ENCODE results near the gene FGGY.

Gene FGGY

GRCh38 chr1:59685101-59685500, 388.2 kb downstream of the FGGY start:
- Histone ChIP-seq H3K4me1 (ENCODE audit: insufficient read depth, low read length) (peaks cover 24% of the 10 kb centered on the region), H3K27me3 (ENCODE audit: insufficient read depth, low read length) (no peaks in the 10 kb centered on the region), H3K9me3 (ENCODE audit: low read length) (no peaks in the 10 kb centered on the region), H3K36me3 (ENCODE audit: insufficient read depth, low read length) (no peaks in the 10 kb centered on the region), H2AFZ (ENCODE audit: low read depth, low read length) (no peak overlapping the region), H3K4me3 (ENCODE audit: low read length) (no peak overlapping the region)

- H3K9me3 ChIP-seq (ENCODE audit: low read length): no peaks in the 10 kb centered on the region
- no peaks in the 10 kb centered on the region for H3K36me3 ChIP-seq (ENCODE audit: insufficient read depth, low read length)
- no peak overlapping the region for H2AFZ ChIP-seq (ENCODE audit: low read depth, low read length)
- H3K4me1 ChIP-seq (ENCODE audit: insufficient read depth, low read length): peaks cover 22% of the 10 kb centered on the region
- no peaks in the 10 kb centered on the region for H3K27me3 ChIP-seq (ENCODE audit: insufficient read depth, low read length)
- no peak overlapping the region for H3K4me3 ChIP-seq (ENCODE audit: low read length)
These were observed 388.8 kb downstream of the FGGY start for GRCh38 chr1:59685666-59686065.

GRCh38 chr1:59686170-59686569, 389.3 kb downstream of the FGGY start:
- no peaks in the 10 kb centered on the region for H3K27me3 ChIP-seq (ENCODE audit: insufficient read depth, low read length)
- no peaks in the 10 kb centered on the region for H3K36me3 ChIP-seq (ENCODE audit: insufficient read depth, low read length)

DNA sequence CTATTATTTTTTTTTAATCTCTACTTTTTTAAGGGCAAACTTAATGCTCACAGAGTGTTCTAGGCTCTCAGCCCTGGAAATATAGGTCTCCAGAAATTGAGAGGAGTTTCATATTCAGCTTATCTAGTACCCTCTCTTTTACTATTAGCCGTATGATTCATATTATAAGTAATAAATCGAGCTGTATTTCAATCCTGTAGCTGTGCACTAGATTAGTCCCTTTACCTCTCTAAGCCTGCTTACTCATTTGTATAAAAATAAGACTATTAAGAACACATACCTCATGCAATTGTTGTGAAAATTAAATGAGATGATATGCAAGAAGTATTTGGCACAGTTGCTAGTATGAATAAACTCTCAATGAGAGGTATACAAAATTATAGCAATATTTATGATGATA, 389.7 kb downstream of the FGGY start:
- H3K36me3 ChIP-seq (ENCODE audit: insufficient read depth, low read length): no peaks in the 10 kb centered on the region
- no peaks in the 10 kb centered on the region for H3K9me3 ChIP-seq (ENCODE audit: low read length)
- H2AFZ ChIP-seq (ENCODE audit: low read depth, low read length): no peak overlapping the region
- no peak overlapping the region for H3K4me3 ChIP-seq (ENCODE audit: low read length)
- H3K27me3 ChIP-seq (ENCODE audit: insufficient read depth, low read length): no peaks in the 10 kb centered on the region
- peaks cover 21% of the 10 kb centered on the region for H3K4me1 ChIP-seq (ENCODE audit: insufficient read depth, low read length)

More at GRCh38 chr1:59686170-59686569, 389.3 kb downstream of the FGGY start:
- H3K4me1 ChIP-seq (ENCODE audit: insufficient read depth, low read length): peaks cover 21% of the 10 kb centered on the region
- no peak overlapping the region for H3K4me3 ChIP-seq (ENCODE audit: low read length)
- no peaks in the 10 kb centered on the region for H3K9me3 ChIP-seq (ENCODE audit: low read length)
- no peak overlapping the region for H2AFZ ChIP-seq (ENCODE audit: low read depth, low read length)

- H3K9me3 ChIP-seq (ENCODE audit: low read length): no peaks in the 10 kb centered on the region
- H3K4me3 ChIP-seq (ENCODE audit: low read length): no peak overlapping the region
- H3K36me3 ChIP-seq (ENCODE audit: insufficient read depth, low read length): no peaks in the 10 kb centered on the region
- H2AFZ ChIP-seq (ENCODE audit: low read depth, low read length): no peak overlapping the region
- no peaks in the 10 kb centered on the region for H3K27me3 ChIP-seq (ENCODE audit: insufficient read depth, low read length)
- H3K4me1 ChIP-seq (ENCODE audit: insufficient read depth, low read length): peaks cover 23% of the 10 kb centered on the region
These were observed 390.2 kb downstream of the FGGY start for GRCh38 chr1:59687081-59687480.

DNA sequence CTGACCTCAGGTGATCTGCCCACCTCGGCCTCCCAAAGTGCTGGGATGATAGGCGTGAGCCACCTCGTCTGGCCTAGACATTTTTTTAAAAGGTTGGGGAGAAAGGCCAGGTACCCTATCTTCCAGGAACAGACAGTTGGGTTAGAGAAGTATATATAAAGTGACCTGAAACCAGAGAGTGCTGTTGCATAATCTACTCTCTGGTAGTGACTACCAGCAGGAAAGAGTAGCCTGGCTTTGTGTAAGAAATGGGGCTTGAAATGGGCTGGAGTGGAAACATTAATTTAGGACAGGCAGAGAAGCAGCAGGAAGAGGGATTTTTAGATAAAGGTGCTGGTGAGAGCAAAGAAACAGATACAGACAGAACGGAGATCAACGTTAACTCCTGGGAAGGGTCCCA, 392.1 kb downstream of the FGGY start:
- Histone ChIP-seq H3K4me1 (ENCODE audit: insufficient read depth, low read length) (peaks cover 18% of the 10 kb centered on the region), H3K4me3 (ENCODE audit: low read length) (no peak overlapping the region), H3K36me3 (ENCODE audit: insufficient read depth, low read length) (no peaks in the 10 kb centered on the region), H3K27me3 (ENCODE audit: insufficient read depth, low read length) (no peaks in the 10 kb centered on the region), H2AFZ (ENCODE audit: low read depth, low read length) (no peak overlapping the region), H3K9me3 (ENCODE audit: low read length) (no peaks in the 10 kb centered on the region)

DNA sequence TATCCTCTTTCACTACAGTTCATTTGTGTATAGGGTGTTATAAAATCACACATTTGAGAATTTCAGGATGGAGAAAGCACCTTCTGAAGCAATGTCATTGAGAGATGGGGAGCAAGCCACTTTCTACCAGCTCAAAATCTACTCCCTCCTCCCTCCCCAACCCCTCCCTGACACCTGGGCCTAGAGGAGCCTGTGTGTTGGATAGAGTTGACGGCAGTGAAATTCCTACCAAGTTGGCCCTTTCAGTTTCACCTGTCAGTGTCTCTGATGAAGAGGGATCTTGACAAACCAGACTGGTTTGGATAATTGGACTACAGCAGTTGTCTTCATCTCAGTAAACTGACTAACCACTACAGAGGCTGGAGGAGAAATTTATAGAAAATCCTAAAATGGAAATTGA, 392.8 kb downstream of the FGGY start:
- Histone ChIP-seq H3K36me3 (ENCODE audit: insufficient read depth, low read length) (no peaks in the 10 kb centered on the region), H3K4me3 (ENCODE audit: low read length) (no peak overlapping the region), H3K4me1 (ENCODE audit: insufficient read depth, low read length) (peaks cover 18% of the 10 kb centered on the region)

GRCh38 chr1:59690171-59690930, 393.5 kb downstream of the FGGY start:
- Histone ChIP-seq H3K4me3 (ENCODE audit: low read length) (no peak overlapping the region), H2AFZ (ENCODE audit: low read depth, low read length) (no peak overlapping the region), H3K36me3 (ENCODE audit: insufficient read depth, low read length) (no peaks in the 10 kb centered on the region), H3K4me1 (ENCODE audit: insufficient read depth, low read length) (peaks cover 18% of the 10 kb centered on the region), H3K9me3 (ENCODE audit: low read length) (no peaks in the 10 kb centered on the region), H3K27me3 (ENCODE audit: insufficient read depth, low read length) (no peaks in the 10 kb centered on the region)

More for the DNA sequence above, 392.8 kb downstream of the FGGY start:
- Histone ChIP-seq H3K27me3 (ENCODE audit: insufficient read depth, low read length) (no peaks in the 10 kb centered on the region), H2AFZ (ENCODE audit: low read depth, low read length) (no peak overlapping the region), H3K9me3 (ENCODE audit: low read length) (no peaks in the 10 kb centered on the region)

- Histone ChIP-seq H3K27me3 (ENCODE audit: insufficient read depth, low read length) (no peaks in the 10 kb centered on the region), H2AFZ (ENCODE audit: low read depth, low read length) (no peak overlapping the region), H3K4me1 (ENCODE audit: insufficient read depth, low read length) (peaks cover 18% of the 10 kb centered on the region), H3K36me3 (ENCODE audit: insufficient read depth, low read length) (no peaks in the 10 kb centered on the region), H3K4me3 (ENCODE audit: low read length) (no peak overlapping the region), H3K9me3 (ENCODE audit: low read length) (no peaks in the 10 kb centered on the region)
These were observed 394.4 kb downstream of the FGGY start for GRCh38 chr1:59691261-59691660.

- H3K4me3 ChIP-seq (ENCODE audit: low read length): no peak overlapping the region
- H2AFZ ChIP-seq (ENCODE audit: low read depth, low read length): no peak overlapping the region
- H3K27me3 ChIP-seq (ENCODE audit: insufficient read depth, low read length): no peaks in the 10 kb centered on the region
- H3K4me1 ChIP-seq (ENCODE audit: insufficient read depth, low read length): peaks cover 27% of the 10 kb centered on the region
- no peaks in the 10 kb centered on the region for H3K9me3 ChIP-seq (ENCODE audit: low read length)
- H3K36me3 ChIP-seq (ENCODE audit: insufficient read depth, low read length): no peaks in the 10 kb centered on the region
These were observed 395.7 kb downstream of the FGGY start for GRCh38 chr1:59692591-59692990.

GRCh38 chr1:59693406-59693805, 396.5 kb downstream of the FGGY start:
- Histone ChIP-seq H3K36me3 (ENCODE audit: insufficient read depth, low read length) (no peaks in the 10 kb centered on the region), H3K9me3 (ENCODE audit: low read length) (no peaks in the 10 kb centered on the region), H2AFZ (ENCODE audit: low read depth, low read length) (no peak overlapping the region), H3K27me3 (ENCODE audit: insufficient read depth, low read length) (no peaks in the 10 kb centered on the region), H3K4me3 (ENCODE audit: low read length) (no peak overlapping the region), H3K4me1 (ENCODE audit: insufficient read depth, low read length) (peaks cover 35% of the 10 kb centered on the region)

- H3K9me3 ChIP-seq (ENCODE audit: low read length): no peaks in the 10 kb centered on the region
- no peaks in the 10 kb centered on the region for H3K36me3 ChIP-seq (ENCODE audit: insufficient read depth, low read length)
- no peaks in the 10 kb centered on the region for H3K27me3 ChIP-seq (ENCODE audit: insufficient read depth, low read length)
- H2AFZ ChIP-seq (ENCODE audit: low read depth, low read length): no peak overlapping the region
- no peak overlapping the region for H3K4me3 ChIP-seq (ENCODE audit: low read length)
- H3K4me1 ChIP-seq (ENCODE audit: insufficient read depth, low read length): peaks cover 49% of the 10 kb centered on the region
These were observed 398.4 kb downstream of the FGGY start for GRCh38 chr1:59695252-59695651.

DNA sequence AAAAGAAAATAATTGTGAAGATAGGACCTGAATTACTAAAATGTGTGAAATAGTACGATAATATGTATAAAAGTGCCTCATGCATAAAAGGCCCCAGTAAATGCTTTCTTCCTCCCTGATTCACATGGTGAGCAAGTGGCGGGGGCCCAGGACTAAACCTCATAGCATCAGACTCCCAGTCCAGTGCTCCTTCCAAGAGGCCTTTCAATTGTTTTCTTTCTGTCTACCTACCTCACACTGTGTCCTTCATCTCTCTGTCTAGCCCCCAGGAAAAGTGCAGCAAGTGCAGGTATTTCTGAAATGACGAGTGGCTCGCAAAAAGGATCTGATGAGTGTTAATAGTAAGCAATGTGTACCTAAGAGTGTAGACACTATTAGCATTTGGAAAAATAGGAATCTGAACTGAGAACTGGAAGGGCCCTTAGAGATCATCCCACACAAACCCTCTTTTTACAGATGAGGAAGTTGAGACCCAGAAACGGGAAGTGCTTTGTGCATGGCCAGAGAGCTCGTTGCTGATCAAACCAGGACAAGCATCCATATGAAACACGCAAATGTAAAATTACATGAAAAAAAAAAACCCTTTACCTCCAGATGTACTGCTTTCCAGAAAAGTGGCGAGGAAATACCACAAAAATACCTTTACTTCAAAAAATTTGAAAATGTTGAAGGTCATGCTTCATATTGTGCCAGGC, 399.7 kb downstream of the FGGY start:
- Histone ChIP-seq H2AFZ (ENCODE audit: low read depth, low read length) (no peak overlapping the region), H3K4me1 (ENCODE audit: insufficient read depth, low read length) (peaks cover 47% of the 10 kb centered on the region), H3K4me3 (ENCODE audit: low read length) (no peak overlapping the region), H3K9me3 (ENCODE audit: low read length) (no peaks in the 10 kb centered on the region), H3K27me3 (ENCODE audit: insufficient read depth, low read length) (no peaks in the 10 kb centered on the region), H3K36me3 (ENCODE audit: insufficient read depth, low read length) (no peaks in the 10 kb centered on the region)
